IMR-90 (cell line): ENCODE measurements around the gene GDPD1. TPM values are rescaled to one million over a fixed set of nuclear protein-coding genes. Genes with fewer than 3 reads are reported as not detected.

Experiments
- ATAC-seq: fragments of 200-7000 bp; cut with Tn5 transposase; 2 replicates; pipeline ENCODE4 v1.9.1; 2020; ENCODE audit warnings: low read depth, mild to moderate bottlenecking, moderate library complexity
- BruUV-seq: library from RNA; stranded (reverse); fragments of 400-500 nt; replicated peaks from 2 replicates; lab custom pipeline; 2021; lab: Mats Ljungman, UMichigan
- CTCF ChIA-PET: fragments of 300-600 bp; formaldehyde crosslinking; extraction: SDS; loops from one replicate; lab custom pipeline; 2021; ENCODE audit warnings: antibody characterized with exemption; lab: Yijun Ruan, JAX
- POLR2A ChIA-PET: fragments of 300-600 bp; sonication (Branson Sonifier 250); formaldehyde crosslinking; loops from one replicate; lab custom pipeline; 2022; ENCODE audit warnings: antibody characterized with exemption; ENCODE audit not compliant: unreplicated experiment; lab: Charles Lee
- DNase-seq: peaks from one replicate; pipeline ENCODE4 v3.0.0; 2013
- H2AFZ ChIP-seq: replicated peaks from 2 replicates; pipeline ENCODE3; 2013; ENCODE audit warnings: low read length, mild to moderate bottlenecking; ENCODE audit not compliant: poor library complexity
- H2AK5ac ChIP-seq: 2 replicates; pipeline ENCODE4 v1.6.1; 2013; ENCODE audit warnings: low read depth, low read length, inconsistent platforms
- H2AK9ac ChIP-seq: replicated peaks from 2 replicates; pipeline ENCODE3; 2013; ENCODE audit warnings: mild to moderate bottlenecking, low read depth, low read length, moderate library complexity; ENCODE audit not compliant: poor library complexity
- H2BK120ac ChIP-seq: 2 replicates; pipeline ENCODE4 v1.6.1; 2013; ENCODE audit warnings: low read depth, low read length, inconsistent platforms
- H2BK15ac ChIP-seq: 3 replicates; pipeline ENCODE4 v1.6.1; 2013; ENCODE audit warnings: low read depth, low read length, inconsistent platforms
- H2BK20ac ChIP-seq: 2 replicates; pipeline ENCODE4 v1.6.1; 2013; ENCODE audit warnings: low read depth, mild to moderate bottlenecking, inconsistent platforms, low read length, moderate library complexity
- H2BK5ac ChIP-seq: 2 replicates; pipeline ENCODE4 v1.6.1; 2013; ENCODE audit warnings: mild to moderate bottlenecking, low read depth, low read length, inconsistent platforms; ENCODE audit not compliant: poor library complexity, severe bottlenecking
- H3K14ac ChIP-seq: replicated peaks from 2 replicates; pipeline ENCODE4 v1.6.1; 2013; ENCODE audit warnings: low read depth, low read length, inconsistent platforms
- H3K18ac ChIP-seq: 2 replicates; pipeline ENCODE4 v1.6.1; 2013; ENCODE audit warnings: low read depth, low read length, control low read depth
- H3K23ac ChIP-seq: 2 replicates; pipeline ENCODE4 v1.6.1; 2013; ENCODE audit warnings: low read depth, low read length, inconsistent platforms
- H3K27ac ChIP-seq: 2 replicates; pipeline ENCODE4 v1.5.1; 2013; ENCODE audit warnings: mild to moderate bottlenecking, control low read depth, low read length; ENCODE audit not compliant: insufficient read depth
- H3K27me3 ChIP-seq: 2 replicates; pipeline ENCODE4 v1.6.1; 2013; ENCODE audit warnings: low read length; ENCODE audit not compliant: control insufficient read depth, insufficient read depth
- H3K36me3 ChIP-seq: 2 replicates; pipeline ENCODE4 v1.6.1; 2013; ENCODE audit warnings: low read length, mixed read lengths; ENCODE audit not compliant: control insufficient read depth, insufficient read depth
- H3K4ac ChIP-seq: 2 replicates; pipeline ENCODE4 v1.6.1; 2013; ENCODE audit warnings: low read depth, low read length, inconsistent platforms
- H3K4me1 ChIP-seq: 2 replicates; pipeline ENCODE4 v1.6.1; 2013; ENCODE audit warnings: low read length, mixed read lengths; ENCODE audit not compliant: control insufficient read depth, insufficient read depth
- H3K4me2 ChIP-seq: 2 replicates; pipeline ENCODE4 v1.6.1; 2013; ENCODE audit warnings: low read depth, mild to moderate bottlenecking, control low read depth, low read length, moderate library complexity
- H3K4me3 ChIP-seq: 2 replicates; pipeline ENCODE4 v1.5.1; 2013; ENCODE audit warnings: low read depth, mild to moderate bottlenecking, control low read depth, low read length, moderate library complexity; ENCODE audit not compliant: insufficient read depth
- H3K56ac ChIP-seq: 2 replicates; pipeline ENCODE4 v1.6.1; 2013; ENCODE audit warnings: low read length, inconsistent platforms; ENCODE audit not compliant: insufficient read depth; ENCODE audit errors: extremely low read depth
- H3K79me1 ChIP-seq, 2 experiments: 2 replicates each; pipeline ENCODE4 v1.6.1; 2013; ENCODE audit warnings: low read length in 2 of 2, inconsistent platforms in 1 of 2, low read depth in 1 of 2
- H3K9ac ChIP-seq: 2 replicates; pipeline ENCODE4 v1.6.1; 2013; ENCODE audit warnings: low read depth, low read length, control low read depth
- H3K9me1 ChIP-seq: 2 replicates; pipeline ENCODE4 v1.6.1; 2013; ENCODE audit warnings: low read length, inconsistent platforms; ENCODE audit not compliant: insufficient read depth
- H3K9me3 ChIP-seq: 2 replicates; pipeline ENCODE4 v1.6.1; 2013; ENCODE audit warnings: low read length; ENCODE audit not compliant: control insufficient read depth, insufficient read depth
- H4K20me1 ChIP-seq: 2 replicates; pipeline ENCODE4 v1.6.1; 2013; ENCODE audit warnings: low read length, inconsistent platforms; ENCODE audit not compliant: insufficient read depth
- H4K5ac ChIP-seq: 2 replicates; pipeline ENCODE4 v1.6.1; 2013; ENCODE audit warnings: mild to moderate bottlenecking, low read depth, low read length, control low read depth
- H4K8ac ChIP-seq, 2 experiments: 2 replicates each; pipeline ENCODE4 v1.6.1; 2013; ENCODE audit warnings: low read depth in 2 of 2, low read length in 2 of 2, control low read depth in 1 of 2, inconsistent platforms in 1 of 2
- H4K91ac ChIP-seq: 2 replicates; pipeline ENCODE4 v1.6.1; 2013; ENCODE audit warnings: low read depth, low read length, inconsistent platforms; ENCODE audit not compliant: insufficient read depth
- CHD1 ChIP-seq: IDR thresholded peaks from 2 replicates; pipeline ENCODE4 v1.6.1; 2012; ENCODE audit warnings: low read depth, low read length, improper control_type of control experiment
- FOS ChIP-seq: fragments of 150-350 bp; IDR thresholded peaks from 2 replicates; pipeline ENCODE4 v1.6.1; 2016; ENCODE audit warnings: low read depth, low read length
- MAFK ChIP-seq: IDR thresholded peaks from 2 replicates; pipeline ENCODE4 v1.6.1; 2012; ENCODE audit warnings: low read depth, low read length, improper control_type of control experiment
- NFE2L2 ChIP-seq: fragments of 150-350 bp; IDR thresholded peaks from 2 replicates; pipeline ENCODE4 v1.6.1; 2016; ENCODE audit warnings: low read depth, mild to moderate bottlenecking, low read length
- RAD21 ChIP-seq: IDR thresholded peaks from 2 replicates; pipeline ENCODE4 v1.6.1; 2012; ENCODE audit warnings: low read length, improper control_type of control experiment
- RFX5 ChIP-seq: IDR thresholded peaks from 2 replicates; pipeline ENCODE4 v1.8.0; 2012; ENCODE audit warnings: low read depth, mild to moderate bottlenecking, low read length, moderate library complexity
- WGBS, 2 experiments: methylation state at CpG; one replicate each; pipeline versions ENCODE4 v1.1.5 to v1.1.7; 2013; ENCODE audit warnings: missing lambda C conversion rate in 2 of 2; ENCODE audit not compliant: insufficient read length in 1 of 2; ENCODE audit errors: extremely low coverage in 2 of 2; 5-methylcytosine and 5-hydroxymethylcytosine counted together
- dilution Hi-C: fragments of 300-500 bp; cut with HindIII; formaldehyde crosslinking; loops from one replicate; pipeline ENCODE4 v1.14.3; 2018; ENCODE audit warnings: low sequenced_read_pairs; ENCODE audit not compliant: unreplicated experiment
- in situ Hi-C: fragments of 300-500 bp; cut with MboI; formaldehyde crosslinking; loops from 3 replicates; pipeline ENCODE4 v1.14.3; 2019; ENCODE audit warnings: low sequenced_read_pairs, inconsistent platforms, mixed read lengths
- intact Hi-C: fragments of 100-400 bp; cut with micrococcal nuclease; formaldehyde crosslinking; loops from 2 replicates; pipeline ENCODE4 v1.10.0; 2022
- polyA plus RNA-seq, 3 experiments: library from polyadenylated mRNA; depleted of rRNA; stranded (reverse); fragments of >200 nt; gene quantifications; 2 replicates each; pipeline ENCODE4 v1.2.3, GENCODE V29; 2012; ENCODE audit warnings: low replicate concordance in 1 of 3
- total RNA-seq: library from RNA; depleted of rRNA; stranded (reverse); fragments of >200 nt; gene quantifications from 2 replicates; pipeline ENCODE4 v1.2.3, GENCODE V29; 2012

The GDPD1 gene
- total and polyA plus RNA-seq, 2 of the 4 experiments (the other 2 are of a cell fraction), result 0.72 to 0.84 TPM

DNA sequence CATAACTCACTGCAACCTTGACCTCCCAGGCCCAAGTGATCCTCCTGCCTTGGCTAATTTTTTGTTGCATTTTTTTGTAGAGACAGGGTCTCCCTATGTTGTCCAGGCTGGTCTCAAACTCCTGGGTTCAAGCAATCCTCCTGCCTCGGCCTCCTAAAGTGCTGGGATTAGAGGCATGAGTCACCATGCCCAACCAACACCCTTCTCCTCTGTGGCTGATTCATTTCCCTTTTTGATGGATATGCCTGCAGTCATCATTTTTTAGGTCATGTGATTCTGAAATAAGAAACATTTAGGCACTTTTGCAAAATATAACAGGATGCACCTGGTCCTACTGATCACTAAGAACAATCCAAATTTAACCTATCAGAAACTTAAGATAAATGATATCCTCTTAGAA is 67.1 kb downstream of the GDPD1 start:
- CTCF ChIA-PET, result no interaction called here
- no peak overlapping the region for H2AK5ac ChIP-seq
- no peak overlapping the region for H3K18ac ChIP-seq
- H2BK120ac ChIP-seq, result no peak overlapping the region
- no peak overlapping the region for H4K91ac ChIP-seq
- in situ Hi-C loops (no loop called here), intact Hi-C loops (no loop called here), dilution Hi-C loops (no loop called here)
- H3K9ac ChIP-seq, result no peak overlapping the region
- no peak for TF ChIP-seq FOS
- no peak for TF ChIP-seq NFE2L2
- TF ChIP-seq MAFK, result peak; percentile 36; the same call in 1 of the 2 replicates
- TF ChIP-seq CHD1, result no peak
- TF ChIP-seq RAD21, result no peak
- TF ChIP-seq RFX5, result no peak
- no peak overlapping the region for H2BK15ac ChIP-seq
- H3K27ac ChIP-seq, result no peak overlapping the region
- H3K4me3 ChIP-seq, result no peak overlapping the region
- no peaks in the 10 kb centered on the region for H3K4me1 ChIP-seq
- no peaks in the 10 kb centered on the region; the same call in 1 of the 2 replicates for H3K27me3 ChIP-seq
- H4K8ac ChIP-seq, result no peak overlapping the region
- no peak overlapping the region for H2AFZ ChIP-seq
- no peaks in the 10 kb centered on the region for H4K20me1 ChIP-seq
- H3K36me3 ChIP-seq, result no peaks in the 10 kb centered on the region
- no peak overlapping the region for H3K23ac ChIP-seq
- BruUV-seq, result no TSS peak
- WGBS, 2 experiments, result no CpG with 5 or more reads among the region's 1 CpG
- no peak overlapping the region for H2AK9ac ChIP-seq
- peak; percentile 19 for DNase-seq
- no peak overlapping the region for H4K5ac ChIP-seq
- no peak for ATAC-seq
- H3K4ac ChIP-seq, result no peak overlapping the region
- no peak overlapping the region for H2BK20ac ChIP-seq
- POLR2A ChIA-PET, result no interaction called here
- H3K9me1 ChIP-seq, result no peaks in the 10 kb centered on the region
- H3K9me3 ChIP-seq, result no peaks in the 10 kb centered on the region
- no peaks in the 10 kb centered on the region for H3K79me1 ChIP-seq
- no peak overlapping the region for H3K4me2 ChIP-seq
- no peak overlapping the region for H3K56ac ChIP-seq
- H3K14ac ChIP-seq, result no peak overlapping the region
- H2BK5ac ChIP-seq, result no peak overlapping the region
